Prostate gland (tissue), 2 donors: ENCODE results near the gene LAMA3.

ENCODE experiments used
- CTCF ChIP-seq, 4 experiments: fragments of 200-600 bp in 2 of 4; fragments of 450-650 bp in 2 of 4; sonication (generic) in 2 of 4; IDR thresholded peaks; 1 replicate in 3 of 4; 2 replicates in 1 of 4; pipeline ENCODE4 v1.5.1; 2016 to 2019; ENCODE audit warnings: antibody characterized with exemption in 4 of 4, mild to moderate bottlenecking in 2 of 4, moderate library complexity in 2 of 4
- POLR2A ChIP-seq: fragments of 450-650 bp; IDR thresholded peaks from one replicate; pipeline ENCODE4 v1.6.1; 2016; ENCODE audit warnings: antibody characterized with exemption, mild to moderate bottlenecking
- POLR2AphosphoS5 ChIP-seq: sonication (generic); formaldehyde crosslinking; IDR thresholded peaks from one replicate; pipeline ENCODE4 v1.6.1; 2017; ENCODE audit warnings: antibody characterized with exemption

- TF ChIP-seq CTCF (IDR thresholded peaks at IDR 0.05), result no peak
- no peak for TF ChIP-seq POLR2A
- TF ChIP-seq POLR2AphosphoS5, result no peak
Observed at GRCh38 chr18:23703987-23704384, 14.7 kb downstream of the LAMA3 start.
